IMR-90 (cell line): Measurements from ENCODE around the gene SLC66A1. TPM values are rescaled to one million over a fixed set of nuclear protein-coding genes. Genes with fewer than 3 reads are reported as not detected.

ENCODE experiments used
- ATAC-seq: fragments of 200-7000 bp; cut with Tn5 transposase; 2 replicates; pipeline ENCODE4 v1.9.1; 2020; ENCODE audit warnings: low read depth, mild to moderate bottlenecking, moderate library complexity
- BruUV-seq: library from RNA; stranded (reverse); fragments of 400-500 nt; replicated peaks from 2 replicates; lab custom pipeline; 2021; lab: Mats Ljungman, UMichigan
- CTCF ChIA-PET: fragments of 300-600 bp; formaldehyde crosslinking; extraction: SDS; loops from one replicate; lab custom pipeline; 2021; ENCODE audit warnings: antibody characterized with exemption; lab: Yijun Ruan, JAX
- POLR2A ChIA-PET: fragments of 300-600 bp; sonication (Branson Sonifier 250); formaldehyde crosslinking; loops from one replicate; lab custom pipeline; 2022; ENCODE audit warnings: antibody characterized with exemption; ENCODE audit not compliant: unreplicated experiment; lab: Charles Lee
- DNase-seq: peaks from one replicate; pipeline ENCODE4 v3.0.0; 2013
- H2AFZ ChIP-seq: replicated peaks from 2 replicates; pipeline ENCODE3; 2013; ENCODE audit warnings: low read length, mild to moderate bottlenecking; ENCODE audit not compliant: poor library complexity
- H2AK5ac ChIP-seq: 2 replicates; pipeline ENCODE4 v1.6.1; 2013; ENCODE audit warnings: low read depth, low read length, inconsistent platforms
- H2AK9ac ChIP-seq: replicated peaks from 2 replicates; pipeline ENCODE3; 2013; ENCODE audit warnings: mild to moderate bottlenecking, low read depth, low read length, moderate library complexity; ENCODE audit not compliant: poor library complexity
- H2BK120ac ChIP-seq: 2 replicates; pipeline ENCODE4 v1.6.1; 2013; ENCODE audit warnings: low read depth, low read length, inconsistent platforms
- H2BK15ac ChIP-seq: 3 replicates; pipeline ENCODE4 v1.6.1; 2013; ENCODE audit warnings: low read depth, low read length, inconsistent platforms
- H2BK20ac ChIP-seq: 2 replicates; pipeline ENCODE4 v1.6.1; 2013; ENCODE audit warnings: low read depth, mild to moderate bottlenecking, inconsistent platforms, low read length, moderate library complexity
- H2BK5ac ChIP-seq: 2 replicates; pipeline ENCODE4 v1.6.1; 2013; ENCODE audit warnings: mild to moderate bottlenecking, low read depth, low read length, inconsistent platforms; ENCODE audit not compliant: poor library complexity, severe bottlenecking
- H3K14ac ChIP-seq: replicated peaks from 2 replicates; pipeline ENCODE4 v1.6.1; 2013; ENCODE audit warnings: low read depth, low read length, inconsistent platforms
- H3K18ac ChIP-seq: 2 replicates; pipeline ENCODE4 v1.6.1; 2013; ENCODE audit warnings: low read depth, low read length, control low read depth
- H3K23ac ChIP-seq: 2 replicates; pipeline ENCODE4 v1.6.1; 2013; ENCODE audit warnings: low read depth, low read length, inconsistent platforms
- H3K27ac ChIP-seq: 2 replicates; pipeline ENCODE4 v1.5.1; 2013; ENCODE audit warnings: mild to moderate bottlenecking, control low read depth, low read length; ENCODE audit not compliant: insufficient read depth
- H3K27me3 ChIP-seq: 2 replicates; pipeline ENCODE4 v1.6.1; 2013; ENCODE audit warnings: low read length; ENCODE audit not compliant: control insufficient read depth, insufficient read depth
- H3K36me3 ChIP-seq: 2 replicates; pipeline ENCODE4 v1.6.1; 2013; ENCODE audit warnings: low read length, mixed read lengths; ENCODE audit not compliant: control insufficient read depth, insufficient read depth
- H3K4ac ChIP-seq: 2 replicates; pipeline ENCODE4 v1.6.1; 2013; ENCODE audit warnings: low read depth, low read length, inconsistent platforms
- H3K4me1 ChIP-seq: 2 replicates; pipeline ENCODE4 v1.6.1; 2013; ENCODE audit warnings: low read length, mixed read lengths; ENCODE audit not compliant: control insufficient read depth, insufficient read depth
- H3K4me2 ChIP-seq: 2 replicates; pipeline ENCODE4 v1.6.1; 2013; ENCODE audit warnings: low read depth, mild to moderate bottlenecking, control low read depth, low read length, moderate library complexity
- H3K4me3 ChIP-seq: 2 replicates; pipeline ENCODE4 v1.5.1; 2013; ENCODE audit warnings: low read depth, mild to moderate bottlenecking, control low read depth, low read length, moderate library complexity; ENCODE audit not compliant: insufficient read depth
- H3K56ac ChIP-seq: 2 replicates; pipeline ENCODE4 v1.6.1; 2013; ENCODE audit warnings: low read length, inconsistent platforms; ENCODE audit not compliant: insufficient read depth; ENCODE audit errors: extremely low read depth
- H3K79me1 ChIP-seq, 2 experiments: 2 replicates each; pipeline ENCODE4 v1.6.1; 2013; ENCODE audit warnings: low read length in 2 of 2, inconsistent platforms in 1 of 2, low read depth in 1 of 2
- H3K9ac ChIP-seq: 2 replicates; pipeline ENCODE4 v1.6.1; 2013; ENCODE audit warnings: low read depth, low read length, control low read depth
- H3K9me1 ChIP-seq: 2 replicates; pipeline ENCODE4 v1.6.1; 2013; ENCODE audit warnings: low read length, inconsistent platforms; ENCODE audit not compliant: insufficient read depth
- H3K9me3 ChIP-seq: 2 replicates; pipeline ENCODE4 v1.6.1; 2013; ENCODE audit warnings: low read length; ENCODE audit not compliant: control insufficient read depth, insufficient read depth
- H4K20me1 ChIP-seq: 2 replicates; pipeline ENCODE4 v1.6.1; 2013; ENCODE audit warnings: low read length, inconsistent platforms; ENCODE audit not compliant: insufficient read depth
- H4K5ac ChIP-seq: 2 replicates; pipeline ENCODE4 v1.6.1; 2013; ENCODE audit warnings: mild to moderate bottlenecking, low read depth, low read length, control low read depth
- H4K8ac ChIP-seq, 2 experiments: 2 replicates each; pipeline ENCODE4 v1.6.1; 2013; ENCODE audit warnings: low read depth in 2 of 2, low read length in 2 of 2, control low read depth in 1 of 2, inconsistent platforms in 1 of 2
- H4K91ac ChIP-seq: 2 replicates; pipeline ENCODE4 v1.6.1; 2013; ENCODE audit warnings: low read depth, low read length, inconsistent platforms; ENCODE audit not compliant: insufficient read depth
- FOS ChIP-seq: fragments of 150-350 bp; IDR thresholded peaks from 2 replicates; pipeline ENCODE4 v1.6.1; 2016; ENCODE audit warnings: low read depth, low read length
- WGBS, 2 experiments: methylation state at CpG; one replicate each; pipeline versions ENCODE4 v1.1.5 to v1.1.7; 2013; ENCODE audit warnings: missing lambda C conversion rate in 2 of 2; ENCODE audit not compliant: insufficient read length in 1 of 2; ENCODE audit errors: extremely low coverage in 2 of 2; 5-methylcytosine and 5-hydroxymethylcytosine counted together
- dilution Hi-C: fragments of 300-500 bp; cut with HindIII; formaldehyde crosslinking; loops from one replicate; pipeline ENCODE4 v1.14.3; 2018; ENCODE audit warnings: low sequenced_read_pairs; ENCODE audit not compliant: unreplicated experiment
- in situ Hi-C: fragments of 300-500 bp; cut with MboI; formaldehyde crosslinking; loops from 3 replicates; pipeline ENCODE4 v1.14.3; 2019; ENCODE audit warnings: low sequenced_read_pairs, inconsistent platforms, mixed read lengths
- intact Hi-C: fragments of 100-400 bp; cut with micrococcal nuclease; formaldehyde crosslinking; loops from 2 replicates; pipeline ENCODE4 v1.10.0; 2022
- polyA plus RNA-seq, 3 experiments: library from polyadenylated mRNA; depleted of rRNA; stranded (reverse); fragments of >200 nt; gene quantifications; 2 replicates each; pipeline ENCODE4 v1.2.3, GENCODE V29; 2012; ENCODE audit warnings: low replicate concordance in 1 of 3
- total RNA-seq: library from RNA; depleted of rRNA; stranded (reverse); fragments of >200 nt; gene quantifications from 2 replicates; pipeline ENCODE4 v1.2.3, GENCODE V29; 2012

SLC66A1 gene
- total and polyA plus RNA-seq, 2 of the 4 experiments (the other 2 are of a cell fraction), result 6.8 to 18.9 TPM

DNA sequence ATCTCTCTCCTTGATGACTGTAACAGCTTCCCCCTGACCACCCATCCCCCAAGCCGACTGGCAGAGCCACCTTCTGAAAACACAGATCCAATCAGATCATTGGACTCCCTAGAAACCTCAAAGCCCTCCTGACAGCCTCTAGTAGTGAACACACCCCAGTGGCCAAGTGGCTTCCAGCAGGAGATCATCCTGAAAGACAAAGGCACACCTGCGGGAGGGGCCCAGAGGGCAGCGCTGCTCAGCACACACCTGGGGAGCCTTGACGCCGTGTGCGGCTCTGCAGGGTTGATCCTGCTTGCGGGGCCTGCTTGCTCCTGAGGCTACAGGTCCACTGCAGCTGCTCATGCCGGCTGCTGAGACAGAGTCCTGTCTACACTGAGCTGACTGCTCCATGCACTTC, 41.5 kb downstream of the SLC66A1 start:
- TF ChIP-seq FOS, result no peak
- Histone ChIP-seq H2BK120ac (no peak overlapping the region), H3K4me3 (no peak overlapping the region), H2AFZ (no peak overlapping the region), H3K18ac (no peak overlapping the region), H4K8ac (no peak overlapping the region), H2BK15ac (no peak overlapping the region), H3K23ac (no peak overlapping the region), H3K4ac (no peak overlapping the region), H2BK5ac (no peak overlapping the region), H4K20me1 (peaks cover 43% of the 10 kb centered on the region), H3K56ac (no peak overlapping the region), H3K79me1 (peaks cover 29 to 67% of the 10 kb centered on the region in 2 experiments), H3K9ac (no peak overlapping the region), H3K9me3 (no peaks in the 10 kb centered on the region), H2BK20ac (no peak overlapping the region), H3K4me2 (no peak overlapping the region), H3K27me3 (no peaks in the 10 kb centered on the region), H3K9me1 (no peaks in the 10 kb centered on the region), H3K36me3 (peaks cover 76% of the 10 kb centered on the region), H2AK5ac (no peak overlapping the region), H2AK9ac (no peak overlapping the region), H3K14ac (no peak overlapping the region), H3K27ac (no peak overlapping the region), H4K91ac (no peak overlapping the region), H4K5ac (no peak overlapping the region), H3K4me1 (peaks cover 2% of the 10 kb centered on the region; the same call in 1 of the 2 replicates)
- in situ Hi-C loops (no loop called here), dilution Hi-C loops (no loop called here), intact Hi-C loops (no loop called here)
- ATAC-seq, result no peak
- no peak for DNase-seq
- no TSS peak for BruUV-seq
- WGBS, 2 experiments, result 83% methylated on average over 4 of the region's 8 CpGs; no CpG with 5 or more reads in 1 of the 2 experiments
- POLR2A ChIA-PET, result interaction anchor here (0.5 kb wide), 1 partner anchor 20 kb away, joined by 3 read pairs; no protein-coding TSS in a partner anchor
- CTCF ChIA-PET, result no interaction called here
